Breast epithelium (tissue), 3 donors: ENCODE data around the gene HEATR3.

ENCODE experiments used
- CTCF ChIP-seq, 3 donors: fragments of 450-650 bp; IDR thresholded peaks; one replicate each; pipeline ENCODE4 v1.5.1; 2016 to 2017; ENCODE audit warnings: antibody characterized with exemption in 3 of 3, mild to moderate bottlenecking in 3 of 3, moderate library complexity in 3 of 3
- POLR2AphosphoS5 ChIP-seq, 3 donors: sonication (generic); formaldehyde crosslinking; IDR thresholded peaks; one replicate each; pipeline ENCODE4 v1.6.1; 2017; ENCODE audit warnings: antibody characterized with exemption in 3 of 3

GRCh38 chr16:50133214-50133613, 67.4 kb downstream of the HEATR3 start:
- no peak for TF ChIP-seq CTCF (IDR thresholded peaks at IDR 0.05)
- no peak for TF ChIP-seq POLR2AphosphoS5 (IDR thresholded peaks at IDR 0.05)
